Mucosa of descending colon (tissue), 3 donors: ENCODE data around the gene RYK. TPM values are rescaled to one million over a fixed set of nuclear protein-coding genes. Genes with fewer than 3 reads are reported as not detected.

Source experiments
- ATAC-seq: fragments of 200-7000 bp; cut with Tn5 transposase; one replicate; pipeline ENCODE4 v1.9.1; 2020; ENCODE audit warnings: mild to moderate bottlenecking, moderate library complexity
- DNase-seq, 3 donors: peaks; one replicate each; pipeline ENCODE4 v3.0.0-alpha.2; 2020
- H3K36me3 ChIP-seq: fragments of 200-600 bp; one replicate; pipeline ENCODE4 v1.8.0; 2021; ENCODE audit warnings: low read depth, mild to moderate bottlenecking
- H3K4me1 ChIP-seq: fragments of 200-600 bp; one replicate; pipeline ENCODE4 v1.8.0; 2021; ENCODE audit warnings: low read depth, mild to moderate bottlenecking
- H3K4me3 ChIP-seq: fragments of 200-600 bp; one replicate; pipeline ENCODE4 v1.8.0; 2021; ENCODE audit warnings: mild to moderate bottlenecking
- H3K9me3 ChIP-seq: fragments of 200-600 bp; one replicate; pipeline ENCODE4 v1.8.0; 2021; ENCODE audit warnings: mild to moderate bottlenecking
- CTCF ChIP-seq: fragments of 200-600 bp; IDR thresholded peaks from one replicate; pipeline ENCODE4 v1.8.0; 2022; ENCODE audit warnings: antibody characterized with exemption, mild to moderate bottlenecking
- intact Hi-C, 2 donors: fragments of 100-400 bp; cut with DNase I in 1 of 2; cut with micrococcal nuclease in 1 of 2; formaldehyde crosslinking; loops; one replicate each; pipeline versions ENCODE4 v1.11.0 to v1.11.1; 2022; cut with DNase I, micrococcal nuclease
- total RNA-seq, 3 donors: library from RNA; stranded (reverse); fragmentation: NEBNext Ultra II Directional in 2 of 3; extraction: Animal tissue kit (Norgen Biotek cat#: 25700) in 2 of 3; gene quantifications; one replicate each; pipeline versions ENCODE4 v1.2.1 to v1.2.4, GENCODE V29; 2021 to 2023
- donor health status: DM: no; HTN: no; CAD: no; lungs with moderate emphysema.
- donor health status: DM: no; HTN: no; CAD: no.
- donor health status: DM: no; HTN: yes; CAD: no.

The RYK gene
- total RNA-seq, 3 donors from 2014 or later, result 36.3 to 80.6 (median 43.7) TPM

- intact Hi-C loops, result no loop called here
- Histone ChIP-seq H3K36me3 (no peaks in the 10 kb centered on the region), H3K4me1 (no peaks in the 10 kb centered on the region), H3K4me3 (no peak overlapping the region), H3K9me3 (no peaks in the 10 kb centered on the region)
- no peak for DNase-seq
- no peak for ATAC-seq
- TF ChIP-seq CTCF, result no peak
Measured at GRCh38 chr3:134145183-134145582, 105.5 kb downstream of the RYK start.

- DNase-seq (no peak), ATAC-seq (no peak)
- intact Hi-C loops, result no loop called here
- TF ChIP-seq CTCF, result no peak
- no peaks in the 10 kb centered on the region for H3K4me1 ChIP-seq
- no peaks in the 10 kb centered on the region for H3K9me3 ChIP-seq
- H3K4me3 ChIP-seq, result no peak overlapping the region
- H3K36me3 ChIP-seq, result no peaks in the 10 kb centered on the region
Measured at GRCh38 chr3:134144694-134145093, 106.0 kb downstream of the RYK start.

GRCh38 chr3:134143828-134144401 is 106.7 kb downstream of the RYK start:
- no peaks in the 10 kb centered on the region for H3K9me3 ChIP-seq
- ATAC-seq (peak; percentile 31), DNase-seq (no peak)
- H3K36me3 ChIP-seq, result no peaks in the 10 kb centered on the region
- intact Hi-C loops, result no loop called here
- H3K4me3 ChIP-seq, result no peak overlapping the region
- H3K4me1 ChIP-seq, result no peaks in the 10 kb centered on the region
- no peak for TF ChIP-seq CTCF

- no peaks in the 10 kb centered on the region for H3K9me3 ChIP-seq
- DNase-seq (no peak), ATAC-seq (no peak)
- no peak overlapping the region for H3K4me3 ChIP-seq
- H3K36me3 ChIP-seq, result no peaks in the 10 kb centered on the region
- no peak for TF ChIP-seq CTCF
- intact Hi-C loops, result no loop called here
- H3K4me1 ChIP-seq, result no peaks in the 10 kb centered on the region
Measured at GRCh38 chr3:134136604-134137003, 114.1 kb downstream of the RYK start.

- Histone ChIP-seq H3K4me3 (no peak overlapping the region), H3K9me3 (peaks cover 8% of the 10 kb centered on the region), H3K36me3 (no peaks in the 10 kb centered on the region), H3K4me1 (no peaks in the 10 kb centered on the region)
- no peak for TF ChIP-seq CTCF
- DNase-seq (no peak), ATAC-seq (peak; percentile 77)
- intact Hi-C loops, result no loop called here
Measured at GRCh38 chr3:134134698-134135415, 115.8 kb downstream of the RYK start.
